HG03520 (cell line): ENCODE data around the gene FRK.
"Not testable (repeated sequence)": the region's sequence is repeated elsewhere in the genome, so short reads cannot be mapped to it uniquely, and the experiment has no call there.

Experiments used
- ATAC-seq: cut with Tn5 transposase; IDR thresholded peaks from one replicate; pipeline ENCODE4 v1.9.1; 2021; ENCODE audit warnings: mild to moderate bottlenecking, moderate library complexity; ENCODE audit not compliant: unreplicated experiment

The FRK gene

GRCh38 chr6:115954740-115955139, 106.0 kb downstream of the FRK start:
- no peak for ATAC-seq

DNA sequence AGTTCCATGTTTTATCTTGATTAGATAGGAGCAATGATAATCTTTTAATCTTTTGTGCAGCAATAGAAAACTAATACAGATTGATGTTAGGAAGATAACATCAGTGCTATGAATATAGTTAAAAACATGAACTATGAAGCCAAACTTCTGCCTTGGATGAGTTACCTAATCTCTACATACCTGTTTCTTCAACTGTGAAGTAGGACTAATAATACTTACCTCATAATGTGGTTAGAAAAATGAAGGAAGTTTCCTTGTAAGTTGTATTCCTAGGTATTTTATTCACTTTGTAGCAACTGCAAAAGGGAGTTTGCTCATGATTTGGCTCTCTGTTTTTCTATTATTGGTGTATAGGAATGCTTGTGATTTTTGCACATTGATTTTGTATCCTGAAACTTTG, 111.9 kb downstream of the FRK start:
- ATAC-seq = no peak

- no peak for ATAC-seq
These were observed 112.6 kb downstream of the FRK start for GRCh38 chr6:115947966-115948541.

DNA sequence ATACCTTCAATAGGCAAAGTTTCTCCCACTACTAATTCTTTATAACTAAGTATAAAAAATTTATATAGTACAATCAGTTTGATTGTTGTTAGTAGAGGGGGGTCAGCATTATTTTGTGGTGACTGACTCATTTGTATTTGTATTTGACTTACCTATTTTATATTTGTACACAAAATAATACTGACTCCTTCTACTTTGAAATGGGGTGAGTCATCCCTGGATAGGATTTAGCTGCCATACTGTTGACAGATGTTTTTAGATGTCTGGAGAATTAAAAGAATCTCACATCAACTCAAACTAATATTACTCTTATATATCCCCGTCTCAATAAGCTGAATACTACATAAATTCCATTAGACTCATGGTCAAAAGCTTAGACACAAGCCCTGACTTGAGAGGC, 114.9 kb downstream of the FRK start:
- ATAC-seq = no peak

DNA sequence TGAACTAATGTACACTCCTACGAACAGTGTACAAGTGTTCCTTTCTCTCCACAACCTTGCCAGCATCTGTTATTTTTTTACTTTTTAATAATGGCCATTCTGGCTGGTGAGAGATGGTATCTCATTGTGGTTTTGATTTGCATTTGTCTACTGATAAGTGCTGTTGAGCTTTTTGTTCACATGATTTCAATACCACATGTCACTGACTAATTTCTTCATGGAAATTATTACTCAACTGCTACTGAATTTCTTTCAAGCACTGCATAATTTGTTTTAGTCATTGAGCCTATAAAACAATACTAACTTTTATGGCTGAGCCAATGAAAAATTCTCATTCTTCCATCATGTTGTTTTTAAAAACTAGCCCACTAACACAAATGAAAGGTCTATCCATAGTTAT, 115.4 kb downstream of the FRK start:
- no peak for ATAC-seq

- ATAC-seq = not testable (repeated sequence)
These were observed 115.9 kb downstream of the FRK start for GRCh38 chr6:115944829-115945228.

DNA sequence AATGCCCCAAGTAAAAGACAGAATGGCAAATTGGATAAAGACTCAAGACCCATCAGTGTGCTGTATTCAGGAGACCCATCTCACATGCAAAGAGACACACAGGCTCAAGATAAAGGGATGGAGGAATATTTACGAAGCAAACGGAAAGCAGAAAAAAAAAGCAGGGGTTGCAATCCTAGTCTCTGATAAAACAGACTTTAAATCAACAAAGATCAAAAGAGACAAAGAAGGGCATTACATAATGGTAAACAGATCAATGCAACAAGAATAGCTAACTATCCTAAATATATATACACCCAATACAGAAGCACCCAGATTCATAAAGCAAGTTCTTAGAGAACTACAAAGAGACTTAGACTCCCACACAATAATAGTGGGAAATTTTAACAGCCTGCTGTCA, 123.2 kb downstream of the FRK start:
- ATAC-seq = not testable (repeated sequence)

- ATAC-seq = no peak
These were observed 125.3 kb downstream of the FRK start for GRCh38 chr6:115935361-115935760.

GRCh38 chr6:115934829-115935228, 125.9 kb downstream of the FRK start:
- no peak for ATAC-seq

DNA sequence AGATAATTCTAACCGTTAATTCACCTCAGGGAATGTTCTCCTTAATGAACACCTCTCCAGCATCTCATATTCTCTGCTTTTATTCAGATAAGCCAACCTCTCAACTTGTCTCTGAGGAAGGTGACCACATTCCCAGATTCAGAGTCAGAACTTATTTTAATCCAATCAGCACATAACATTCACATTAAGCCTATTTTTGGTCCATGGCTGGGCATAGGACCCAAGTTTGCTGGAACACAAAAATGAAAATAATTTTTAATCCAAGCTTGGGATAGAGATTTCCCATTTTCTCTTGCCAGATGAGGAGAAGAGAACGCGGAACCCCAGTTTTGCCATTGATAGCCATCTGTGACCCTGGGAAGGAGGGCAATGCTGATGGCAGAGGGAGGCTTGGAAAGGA, 126.5 kb downstream of the FRK start:
- ATAC-seq = no peak

DNA sequence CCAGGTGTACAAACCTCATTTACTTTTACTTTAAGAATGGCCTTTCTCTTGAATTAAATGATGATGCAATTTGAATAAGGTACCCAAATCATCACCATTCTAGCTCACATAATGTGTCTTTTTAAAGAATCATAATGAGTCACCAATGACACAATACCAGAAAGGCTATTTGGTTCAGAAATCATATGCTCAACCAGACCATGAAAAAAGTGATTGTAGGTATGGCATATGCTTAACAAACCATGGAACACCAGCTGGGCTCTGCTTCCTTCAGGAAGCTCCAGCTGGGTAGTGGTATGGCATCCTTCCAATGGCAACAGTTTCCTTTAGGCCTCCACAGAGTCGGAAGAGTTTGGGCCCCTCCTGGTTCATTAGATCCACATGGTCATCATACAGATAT, 128.2 kb downstream of the FRK start:
- no peak for ATAC-seq

DNA sequence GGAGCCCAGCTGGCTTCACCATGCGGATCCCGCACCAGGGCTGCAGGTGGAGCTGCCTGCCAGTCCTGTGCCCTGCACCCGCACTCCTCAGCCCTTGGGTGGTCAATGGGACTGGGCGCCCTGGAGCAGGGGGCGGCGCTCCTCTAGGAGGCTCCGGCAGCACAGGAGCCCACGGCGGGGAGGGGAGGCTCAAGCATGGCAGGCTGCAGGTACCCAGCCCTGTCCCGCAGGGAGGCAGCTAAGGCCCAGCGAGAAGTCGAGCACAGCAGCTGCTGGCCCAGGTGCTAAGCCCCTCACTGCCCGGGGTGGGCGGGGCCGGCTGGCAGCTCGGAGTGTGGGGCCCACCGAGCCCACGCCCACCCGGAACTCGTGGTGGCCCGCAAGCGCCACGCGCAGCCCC, 132.7 kb downstream of the FRK start:
- ATAC-seq = not testable (repeated sequence)

DNA sequence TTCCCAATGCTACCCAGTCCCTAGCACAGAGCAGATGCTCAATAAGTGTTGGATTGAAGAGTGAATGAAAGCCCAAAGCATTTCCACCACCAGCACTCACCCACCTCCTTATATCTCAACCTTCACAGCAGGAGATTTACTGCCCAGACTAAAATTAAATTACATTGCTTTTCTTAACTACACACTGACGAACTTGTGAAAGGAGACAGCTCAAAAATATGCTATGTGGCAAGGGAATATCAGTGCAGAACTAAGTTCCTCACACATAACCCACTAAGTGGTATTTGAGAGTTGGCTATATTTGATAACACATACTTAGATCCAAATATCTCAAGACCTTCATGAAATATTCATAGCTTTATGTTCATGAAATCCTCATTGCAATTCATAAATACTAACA, 137.7 kb downstream of the FRK start:
- ATAC-seq = no peak

- ATAC-seq = no peak
These were observed 146.6 kb downstream of the FRK start for GRCh38 chr6:115914098-115914497.

DNA sequence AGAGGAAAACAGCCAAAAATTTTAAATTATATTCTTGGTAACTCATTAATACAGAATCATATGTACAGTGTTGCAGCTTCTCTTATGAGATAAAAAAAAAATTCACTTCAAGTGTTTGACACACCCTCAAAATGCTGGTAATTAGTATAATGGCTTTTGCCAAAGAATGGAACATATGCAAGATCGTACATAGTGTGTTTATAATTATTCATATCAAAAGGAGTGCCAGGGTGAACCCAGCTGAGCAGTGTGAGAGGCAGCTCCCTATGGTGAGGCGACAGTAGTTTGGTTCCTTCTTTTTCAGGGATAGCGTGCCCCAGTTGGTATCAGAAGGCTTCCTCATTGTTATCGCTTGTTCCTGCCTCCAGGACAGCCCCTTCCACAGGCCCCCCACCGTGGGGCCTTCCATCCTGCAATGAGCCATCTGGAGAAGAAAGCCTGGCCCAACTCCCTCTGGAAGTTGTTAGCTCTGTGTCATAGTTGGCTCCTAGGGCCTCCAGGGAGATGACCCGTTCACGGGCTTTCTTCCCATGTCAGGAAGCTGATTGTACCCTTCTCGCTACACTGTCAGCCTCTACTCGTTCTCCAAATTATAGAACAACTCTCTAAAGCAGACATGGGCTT, 150.7 kb downstream of the FRK start:
- no peak for ATAC-seq

- no peak for ATAC-seq
These were observed 151.7 kb downstream of the FRK start for GRCh38 chr6:115908906-115909559.

- ATAC-seq = no peak
These were observed 155.2 kb downstream of the FRK start for GRCh38 chr6:115905471-115905870.

GRCh38 chr6:115902436-115902835, 158.3 kb downstream of the FRK start:
- ATAC-seq = no peak

- ATAC-seq = no peak
These were observed 158.8 kb downstream of the FRK start for GRCh38 chr6:115901896-115902295.

GRCh38 chr6:115899730-115900282, 160.9 kb downstream of the FRK start:
- ATAC-seq = peak; percentile 52

GRCh38 chr6:115898246-115898645, 162.4 kb downstream of the FRK start:
- ATAC-seq = no peak

DNA sequence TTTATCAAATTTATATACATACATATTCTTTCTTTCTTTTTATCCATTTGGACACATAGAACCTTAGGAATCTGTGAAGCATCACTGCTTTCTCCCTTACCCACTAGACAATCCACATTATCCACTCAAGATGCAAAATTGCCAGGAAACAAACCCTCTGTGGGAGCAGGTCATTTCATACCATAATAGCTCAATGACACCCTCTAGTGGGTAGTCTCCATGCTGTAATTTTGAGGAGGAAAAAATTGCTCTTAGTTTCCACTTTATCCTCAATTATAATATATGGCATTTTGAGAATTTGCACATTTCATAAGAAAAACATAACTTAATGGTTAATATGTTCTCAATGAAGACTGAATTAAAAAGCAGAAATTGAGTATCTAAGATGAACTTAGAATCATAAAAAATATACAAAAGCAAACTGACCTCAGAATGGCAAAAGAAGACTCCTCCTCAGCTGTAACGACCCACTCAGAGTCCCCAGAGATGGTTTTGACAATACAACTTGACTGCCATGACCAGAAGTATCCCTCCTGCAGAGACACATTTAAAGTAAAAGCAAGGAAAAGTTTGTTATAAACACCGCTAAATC, 164.1 kb downstream of the FRK start:
- peak; percentile 60 for ATAC-seq
